Hematopoietic multipotent progenitor cell treated with erythropoietin and hydrocortisone succinate and interleukin-3 and kit ligand, for 17 days (in vitro differentiated cells): ENCODE data around the gene OR2F2.

Source experiments
- DNase-seq: peaks from one replicate; pipeline ENCODE4 v3.0.0-alpha.2; 2015; ENCODE audit warnings: low spot score

The OR2F2 gene

GRCh38 chr7:143914938-143915652 is 19.9 kb upstream of the OR2F2 start:
- no peak for DNase-seq

DNA sequence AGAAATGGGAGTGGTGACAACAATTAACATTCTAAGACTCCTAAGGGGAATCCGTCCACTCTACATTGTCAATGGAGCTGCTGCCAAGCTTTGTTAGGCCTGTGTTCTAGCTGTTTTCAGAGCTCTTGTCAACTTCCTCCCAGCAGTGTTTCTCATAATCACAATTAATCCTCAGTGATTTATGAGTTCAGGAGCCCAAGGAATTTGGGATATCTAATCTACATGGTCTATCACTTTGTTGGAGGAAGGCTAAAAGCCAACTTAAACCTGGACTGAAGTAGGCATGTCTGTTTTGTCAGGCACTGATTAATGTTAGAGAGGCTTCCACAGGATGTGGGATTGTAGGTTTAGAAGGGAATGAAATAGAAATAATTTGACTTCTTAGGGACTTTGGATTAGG is 10.2 kb upstream of the OR2F2 start:
- DNase-seq = no peak

- DNase-seq = no peak
Observed at GRCh38 chr7:143929224-143929920, 5.7 kb upstream of the OR2F2 start.

- no peak for DNase-seq
Observed at GRCh38 chr7:143931739-143932138, 3.3 kb upstream of the OR2F2 start.

- DNase-seq = no peak
Observed at GRCh38 chr7:143936087-143937009, 1.3 kb downstream of the OR2F2 start.

DNA sequence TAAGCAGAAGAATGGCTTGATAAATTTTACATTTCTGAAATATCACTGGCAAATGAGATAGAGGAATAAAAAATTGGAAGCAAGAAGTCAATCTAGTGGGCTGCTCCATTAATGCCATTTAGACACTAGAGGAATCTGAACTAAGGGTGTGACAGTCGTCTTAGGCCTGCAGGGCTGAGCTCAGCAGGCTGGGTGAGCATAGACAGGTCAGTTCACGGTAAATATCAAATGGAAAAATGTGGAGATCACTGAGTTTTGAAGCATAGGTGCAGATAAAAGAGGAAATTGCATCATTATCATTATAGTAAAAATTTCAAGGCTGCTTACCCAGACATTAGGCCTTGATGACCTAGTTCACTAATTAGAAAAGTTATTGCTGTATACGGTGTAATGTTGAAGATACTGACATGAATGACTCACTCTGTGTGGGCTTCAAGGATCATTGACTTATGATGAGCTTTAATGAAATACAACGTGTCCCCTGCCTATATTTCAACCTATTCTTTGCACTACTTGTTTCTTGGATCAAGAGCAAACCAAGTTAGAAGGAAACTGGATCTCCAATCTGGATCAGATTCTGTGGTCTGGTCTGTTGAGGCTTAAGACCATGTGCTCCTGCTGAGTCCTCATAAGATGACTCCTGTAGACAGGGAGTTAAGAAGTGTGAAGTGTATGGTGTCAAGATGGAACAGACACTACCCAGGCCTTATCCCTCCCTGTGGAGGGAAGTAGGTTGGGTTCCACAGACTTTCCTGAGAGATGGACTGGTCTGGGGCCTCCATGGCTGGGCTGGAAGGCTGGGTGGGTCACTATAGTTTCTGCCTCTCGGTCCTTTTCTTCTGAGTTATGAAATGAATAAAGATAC is 3.6 kb downstream of the OR2F2 start:
- DNase-seq = no peak

DNA sequence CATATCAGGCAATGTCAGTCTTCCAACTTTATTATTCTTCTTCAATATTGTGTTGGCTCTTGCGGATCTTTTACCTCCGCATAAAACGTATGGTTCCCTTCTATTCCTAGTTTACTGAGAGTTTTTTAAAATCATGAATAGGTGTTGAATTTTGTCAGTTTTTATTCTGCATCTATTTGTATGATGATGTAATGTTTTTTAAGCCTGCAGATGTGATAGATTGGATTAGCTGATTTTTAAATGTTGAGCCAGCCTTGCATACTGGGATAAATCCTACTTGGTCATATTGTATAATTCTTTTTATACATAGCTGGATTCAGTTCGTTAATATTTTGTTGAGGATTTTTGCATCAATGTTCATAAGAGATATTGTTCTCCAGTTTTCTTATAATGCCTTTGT is 10.4 kb downstream of the OR2F2 start:
- DNase-seq = no peak

GRCh38 chr7:143947111-143947510 is 12.1 kb downstream of the OR2F2 start:
- DNase-seq = no peak

- DNase-seq = no peak
Observed at GRCh38 chr7:143948733-143949132, 13.7 kb downstream of the OR2F2 start.

DNA sequence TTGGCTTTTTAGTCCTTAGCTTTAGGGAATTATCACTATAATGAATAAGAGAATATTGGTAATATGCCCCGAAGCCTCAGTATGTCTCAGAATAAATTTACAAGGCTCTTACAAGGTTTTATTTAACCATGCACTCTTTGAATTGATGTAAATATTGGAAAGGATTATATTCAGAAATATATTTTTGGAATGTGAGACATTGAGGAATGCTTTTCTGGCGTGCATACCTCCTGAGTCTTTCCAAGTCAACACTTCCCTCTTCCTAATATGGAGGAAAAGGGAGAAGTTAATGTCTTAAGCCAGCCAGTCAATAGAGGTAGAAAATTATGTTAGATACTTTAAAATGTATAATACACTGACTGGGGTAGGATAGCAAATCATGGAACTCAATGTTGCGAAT is 18.4 kb downstream of the OR2F2 start:
- DNase-seq = no peak

- no peak for DNase-seq
Observed at GRCh38 chr7:143954135-143954534, 19.1 kb downstream of the OR2F2 start.

DNA sequence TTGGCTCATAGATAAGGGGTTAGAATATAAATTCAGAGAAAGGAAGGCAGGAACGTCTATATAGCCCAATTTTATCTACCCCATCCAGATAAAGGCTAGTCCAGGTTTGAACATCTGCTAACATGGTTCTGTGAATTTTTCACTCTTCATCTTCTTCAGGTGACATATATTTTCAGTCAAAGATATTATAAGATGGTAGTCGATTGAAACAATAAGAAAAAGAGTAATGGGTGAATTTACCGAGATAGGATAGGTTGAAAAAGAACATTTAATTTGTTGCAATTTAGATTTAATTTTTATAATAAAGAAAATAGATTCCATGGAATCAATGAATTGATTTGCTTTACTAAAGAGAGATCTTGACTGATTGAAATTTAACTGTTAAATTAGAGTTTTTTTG is 19.5 kb downstream of the OR2F2 start, which contains the start of gene OR2F1:
OR2F1 (plus strand) TSS at position 301 of the 400 bp plus-strand sequence. CDS start 5,127 bp downstream, outside the sequence.
- DNase-seq = no peak

GRCh38 chr7:143958781-143959180 is 23.7 kb downstream of the OR2F2 start:
- no peak for DNase-seq

DNA sequence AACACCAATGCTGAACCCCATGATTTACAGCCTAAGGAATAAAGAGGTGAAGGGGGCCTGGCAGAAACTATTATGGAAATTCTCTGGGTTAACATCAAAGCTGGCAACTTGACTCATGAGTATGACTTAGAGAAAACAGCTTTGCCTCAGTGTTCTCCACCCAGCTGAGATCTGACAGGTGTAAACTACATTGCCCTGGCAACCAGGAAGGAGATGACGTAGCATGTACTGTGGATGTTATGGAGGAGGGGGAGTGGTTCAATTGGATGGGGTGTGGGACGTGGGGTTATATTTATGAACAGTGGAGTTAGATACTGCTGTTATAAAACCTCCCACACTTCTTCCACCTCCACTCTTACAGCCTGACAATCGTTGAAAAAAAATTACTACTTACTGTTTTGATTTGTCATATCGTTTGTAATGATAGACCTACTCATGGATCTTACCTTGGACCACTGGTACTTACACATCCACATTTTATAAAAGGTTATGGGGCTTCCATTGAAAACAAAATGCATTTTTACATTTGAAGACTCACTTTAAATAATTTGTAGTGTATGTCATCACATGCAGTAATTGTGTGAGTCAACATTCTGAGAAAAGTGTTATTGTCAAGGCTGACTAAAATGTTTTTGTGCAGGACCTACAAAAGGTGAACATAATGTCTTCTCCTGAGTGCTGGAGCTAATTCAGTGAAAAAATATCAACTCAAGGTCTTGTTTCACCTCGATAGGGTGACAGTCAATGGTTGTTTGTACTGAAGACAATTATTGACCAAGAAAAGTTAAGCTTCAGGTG is 26.0 kb downstream of the OR2F2 start:
- no peak for DNase-seq

DNA sequence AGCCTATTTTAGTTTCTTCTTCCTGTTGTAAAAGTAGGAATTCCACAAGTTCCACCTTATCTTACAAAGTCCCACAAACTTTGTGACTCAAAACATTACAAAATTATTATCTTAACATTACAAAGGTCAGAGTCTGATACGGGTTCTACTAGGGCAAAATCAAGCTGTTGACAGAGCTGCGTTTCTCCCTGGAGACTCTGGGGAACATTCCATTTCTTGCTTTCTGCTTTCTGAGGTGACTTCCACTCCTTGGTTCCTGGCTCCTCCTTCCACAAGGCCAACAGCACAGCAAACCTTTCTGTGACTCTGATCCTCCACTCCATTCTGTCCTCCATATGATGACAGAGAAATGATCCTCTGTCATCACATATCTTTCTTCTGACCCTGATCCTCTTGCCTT is 30.2 kb downstream of the OR2F2 start:
- no peak for DNase-seq

DNA sequence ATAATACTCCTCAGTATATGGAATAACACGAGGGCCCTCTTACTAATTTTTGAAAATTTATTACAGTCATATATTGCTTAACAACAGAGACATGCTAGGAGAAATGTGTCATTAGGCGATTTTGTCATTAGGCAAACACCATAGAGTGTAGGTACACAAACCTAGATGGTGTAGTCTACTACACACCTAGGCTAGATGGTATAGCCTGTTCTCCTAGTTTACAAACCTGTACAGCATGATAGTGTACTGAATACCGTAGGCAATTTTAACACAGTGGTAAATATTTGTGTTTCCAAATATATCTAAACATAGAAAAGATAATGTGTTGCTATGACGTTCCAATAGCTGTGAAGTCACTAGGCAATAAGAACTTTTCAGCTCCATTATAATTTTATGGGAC is 32.4 kb downstream of the OR2F2 start:
- DNase-seq = no peak

DNA sequence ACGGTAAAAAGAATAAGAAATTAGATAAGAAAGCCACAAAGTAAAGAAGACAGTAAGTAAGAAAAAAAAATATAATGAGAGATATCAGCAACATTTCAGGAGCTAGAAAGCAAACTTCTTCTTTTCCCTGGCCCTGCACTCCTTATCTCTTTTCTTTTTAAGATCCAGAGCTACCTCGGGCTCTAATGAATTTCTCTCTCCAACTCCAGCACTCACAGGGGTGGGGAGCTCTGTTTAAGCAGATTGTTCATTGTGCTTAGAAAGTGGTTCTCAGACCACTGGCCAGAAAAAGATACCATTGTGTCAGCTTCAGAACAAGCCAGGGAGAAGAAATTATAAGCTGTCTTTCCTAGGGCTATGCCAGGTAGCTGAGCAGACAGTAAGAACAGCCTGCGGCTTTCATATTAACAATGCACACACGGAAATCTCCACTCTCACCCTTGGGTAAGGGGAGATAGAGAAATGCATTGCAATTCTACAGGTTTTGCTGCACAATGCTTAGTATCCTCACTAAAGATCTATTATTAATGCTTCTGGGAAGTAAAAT is 38.9 kb downstream of the OR2F2 start:
- no peak for DNase-seq

DNA sequence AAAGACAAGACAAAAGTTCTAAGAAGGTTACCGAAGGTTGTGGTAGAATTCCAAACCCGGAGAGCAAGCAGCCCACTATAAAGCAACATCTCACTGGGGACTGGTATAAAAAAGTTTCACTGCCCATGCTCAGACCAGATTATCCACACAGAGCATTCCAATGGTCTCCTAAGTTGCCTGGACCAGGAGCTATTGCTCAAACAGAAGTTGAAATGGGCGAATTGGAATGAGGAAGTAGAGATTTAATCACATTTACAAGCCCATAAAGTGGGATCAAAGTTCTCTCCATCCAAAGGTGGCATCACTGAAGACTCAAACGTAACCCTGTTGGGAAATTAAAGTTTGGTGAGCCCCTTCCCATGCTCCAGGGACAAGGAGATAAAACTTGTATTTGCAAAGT is 39.4 kb downstream of the OR2F2 start:
- DNase-seq = no peak

GRCh38 chr7:143975617-143976016 is 40.6 kb downstream of the OR2F2 start:
- no peak for DNase-seq

DNA sequence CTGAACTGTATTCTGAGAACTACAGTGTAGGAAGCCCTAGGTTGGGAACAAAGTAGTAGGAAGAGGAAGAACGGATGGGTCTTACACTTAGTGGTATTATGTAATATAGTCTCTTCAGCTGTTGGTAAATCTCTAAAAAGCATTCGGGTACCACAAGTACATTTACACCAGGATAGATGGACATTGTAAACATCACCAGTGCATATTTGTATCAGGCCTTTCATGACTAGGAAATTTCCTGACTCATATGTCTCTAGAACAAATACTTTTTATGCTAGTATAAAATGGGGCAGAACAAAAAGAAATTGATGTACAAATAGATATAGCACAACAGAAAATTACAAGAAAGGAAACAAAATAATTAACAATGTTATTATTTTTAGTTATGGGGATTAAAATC is 43.6 kb downstream of the OR2F2 start:
- no peak for DNase-seq

DNA sequence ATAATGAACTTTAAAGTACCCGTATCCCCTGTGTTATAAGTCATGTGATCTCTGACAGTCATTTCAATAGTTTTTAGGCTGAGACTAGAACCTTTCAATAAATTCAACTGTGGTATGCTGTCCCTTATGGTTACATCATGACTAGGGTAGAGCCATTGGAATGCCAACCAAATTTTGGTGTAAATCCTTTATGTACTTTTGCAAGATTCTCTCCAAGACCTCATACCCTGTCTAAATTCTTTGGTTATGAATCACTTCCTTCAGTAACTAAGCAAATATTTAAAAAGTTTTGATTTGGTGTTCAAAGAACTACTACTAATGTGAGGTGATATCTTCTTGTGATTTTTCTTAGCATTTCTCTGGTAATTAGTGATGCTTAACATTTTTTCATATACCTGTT is 44.3 kb downstream of the OR2F2 start:
- DNase-seq = no peak
